ENCODE data around the gene PATE3. TPM values are rescaled to one million over a fixed set of nuclear protein-coding genes. Genes with fewer than 3 reads are reported as not detected.

The PATE3 gene
- total and polyA plus RNA-seq, 2 experiments from 2014 or later = not detected

GRCh38 chr11:125799808-125800207 lies 11.9 kb downstream of the PATE3 start:
- TF ChIP-seq EZH2 (IDR thresholded peaks at IDR 0.05; ENCODE audit: insufficient read depth, poor library complexity, severe bottlenecking) (no peak), EZH2phosphoT487 (IDR thresholded peaks at IDR 0.05; ENCODE audit: insufficient read depth, low read depth) (no peak)
- Histone ChIP-seq H3K27ac (no peak overlapping the region), H3K9me3 (ENCODE audit: low read depth) (peaks cover 10% of the 10 kb centered on the region), H2AFZ (no peak overlapping the region), H3F3A (ENCODE audit: insufficient read depth) (no peaks in the 10 kb centered on the region), H3K9ac (no peak overlapping the region), H3K4me1 (ENCODE audit: insufficient read depth) (no peaks in the 10 kb centered on the region), H3K4me2 (ENCODE audit: unreplicated experiment) (no peak overlapping the region), H4K20me1 (ENCODE audit: insufficient read depth) (no peaks in the 10 kb centered on the region), H3K4me3 (no peak overlapping the region), H3K79me2 (ENCODE audit: insufficient read depth) (no peaks in the 10 kb centered on the region), H3K36me3 (ENCODE audit: low read depth) (no peaks in the 10 kb centered on the region), H3K9me2 (ENCODE audit: insufficient read depth) (no peaks in the 10 kb centered on the region), H3K27me3 (replicated peaks; ENCODE audit: insufficient read depth) (no peaks in the 10 kb centered on the region)
- DNase-seq = no peak
- 2% methylated on average over 2 of the region's 2 CpGs for WGBS, 2 experiments (ENCODE audit: low coverage in 1 of 2, low lambda C conversion rate in 2 of 2, missing lambda C conversion rate in 2 of 2)
- in situ Hi-C loops (cut with MboI) = no loop called here

- H3K4me2 ChIP-seq (ENCODE audit: unreplicated experiment) = no peak overlapping the region
- no peaks in the 10 kb centered on the region for H3F3A ChIP-seq (ENCODE audit: insufficient read depth)
- no peaks in the 10 kb centered on the region for H3K4me1 ChIP-seq (ENCODE audit: insufficient read depth)
- H3K9ac ChIP-seq = no peak overlapping the region
- H4K20me1 ChIP-seq (ENCODE audit: insufficient read depth) = no peaks in the 10 kb centered on the region
- H3K27ac ChIP-seq = no peak overlapping the region
- no peak for DNase-seq
- no peaks in the 10 kb centered on the region for H3K36me3 ChIP-seq (ENCODE audit: low read depth)
- no peaks in the 10 kb centered on the region for H3K79me2 ChIP-seq (ENCODE audit: insufficient read depth)
- no peaks in the 10 kb centered on the region for H3K27me3 ChIP-seq (replicated peaks; ENCODE audit: insufficient read depth)
- H3K9me3 ChIP-seq (ENCODE audit: low read depth) = peaks cover 7% of the 10 kb centered on the region
- H2AFZ ChIP-seq = no peak overlapping the region
- in situ Hi-C loops (cut with MboI) = no loop called here
- TF ChIP-seq EZH2phosphoT487 (IDR thresholded peaks at IDR 0.05; ENCODE audit: insufficient read depth, low read depth) = no peak
- no peak for TF ChIP-seq EZH2 (IDR thresholded peaks at IDR 0.05; ENCODE audit: insufficient read depth, poor library complexity, severe bottlenecking)
- no peaks in the 10 kb centered on the region for H3K9me2 ChIP-seq (ENCODE audit: insufficient read depth)
- no peak overlapping the region for H3K4me3 ChIP-seq
- WGBS, 2 experiments (ENCODE audit: low coverage in 1 of 2, low lambda C conversion rate in 2 of 2, missing lambda C conversion rate in 2 of 2) = 22 to 53% methylated on average over 1 of the region's 1 CpG
These were observed 14.5 kb downstream of the PATE3 start for GRCh38 chr11:125802387-125802786.

GRCh38 chr11:125807909-125808308 lies 20.0 kb downstream of the PATE3 start:
- H3K4me2 ChIP-seq (ENCODE audit: unreplicated experiment) = no peak overlapping the region
- no peaks in the 10 kb centered on the region for H3K9me2 ChIP-seq (ENCODE audit: insufficient read depth)
- no peaks in the 10 kb centered on the region for H3K9me3 ChIP-seq (ENCODE audit: low read depth)
- no peak for TF ChIP-seq EZH2 (IDR thresholded peaks at IDR 0.05; ENCODE audit: insufficient read depth, poor library complexity, severe bottlenecking)
- no peak for TF ChIP-seq EZH2phosphoT487 (IDR thresholded peaks at IDR 0.05; ENCODE audit: insufficient read depth, low read depth)
- H3K9ac ChIP-seq = no peak overlapping the region
- no peaks in the 10 kb centered on the region for H3F3A ChIP-seq (ENCODE audit: insufficient read depth)
- H3K4me3 ChIP-seq = no peak overlapping the region
- DNase-seq = peak; percentile 36
- no peak overlapping the region for H3K27ac ChIP-seq
- no peaks in the 10 kb centered on the region for H3K27me3 ChIP-seq (replicated peaks; ENCODE audit: insufficient read depth)
- no peaks in the 10 kb centered on the region for H3K36me3 ChIP-seq (ENCODE audit: low read depth)
- H2AFZ ChIP-seq = no peak overlapping the region
- WGBS, 2 experiments (ENCODE audit: low coverage in 1 of 2, low lambda C conversion rate in 2 of 2, missing lambda C conversion rate in 2 of 2) = 93 to 100% methylated on average over 1 of the region's 1 CpG
- H3K79me2 ChIP-seq (ENCODE audit: insufficient read depth) = no peaks in the 10 kb centered on the region
- H3K4me1 ChIP-seq (ENCODE audit: insufficient read depth) = no peaks in the 10 kb centered on the region
- H4K20me1 ChIP-seq (ENCODE audit: insufficient read depth) = no peaks in the 10 kb centered on the region
- in situ Hi-C loops (cut with MboI) = no loop called here

- H4K20me1 ChIP-seq (ENCODE audit: insufficient read depth) = no peaks in the 10 kb centered on the region
- H3K9me3 ChIP-seq (ENCODE audit: low read depth) = no peaks in the 10 kb centered on the region
- no peaks in the 10 kb centered on the region for H3K27me3 ChIP-seq (replicated peaks; ENCODE audit: insufficient read depth)
- H3K79me2 ChIP-seq (ENCODE audit: insufficient read depth) = no peaks in the 10 kb centered on the region
- H3K9ac ChIP-seq = no peak within 1 kb of the TSS
- H3K27ac ChIP-seq = no peak within 1 kb of the TSS
- TF ChIP-seq EZH2phosphoT487 (IDR thresholded peaks at IDR 0.05; ENCODE audit: insufficient read depth, low read depth) (no peak), EZH2 (IDR thresholded peaks at IDR 0.05; ENCODE audit: insufficient read depth, poor library complexity, severe bottlenecking) (no peak)
- no peaks in the 10 kb centered on the region for H3K36me3 ChIP-seq (ENCODE audit: low read depth)
- in situ Hi-C loops (cut with MboI) = no loop called here
- WGBS, 2 experiments (ENCODE audit: low coverage in 1 of 2, low lambda C conversion rate in 2 of 2, missing lambda C conversion rate in 2 of 2) = 7% methylated on average over 3 of the region's 3 CpGs
- no peak for DNase-seq
- no peak within 1 kb of the TSS for H2AFZ ChIP-seq
- H3K4me3 ChIP-seq = no peak within 1 kb of the TSS
- H3K9me2 ChIP-seq (ENCODE audit: insufficient read depth) = no peaks in the 10 kb centered on the region
- H3F3A ChIP-seq (ENCODE audit: insufficient read depth) = no peaks in the 10 kb centered on the region
- H3K4me1 ChIP-seq (ENCODE audit: insufficient read depth) = no peaks in the 10 kb centered on the region
- H3K4me2 ChIP-seq (ENCODE audit: unreplicated experiment) = no peak within 1 kb of the TSS
These were observed 45.1 kb downstream of the PATE3 start, which contains the start of gene PATE4 for GRCh38 chr11:125833016-125833415. Gene PATE4 (plus strand): TSS chr11:125833316. CDS start chr11:125833360, 44 bp downstream.

- no peak overlapping the region for H3K9ac ChIP-seq
- H3K4me3 ChIP-seq = no peak overlapping the region
- H3K4me1 ChIP-seq (ENCODE audit: insufficient read depth) = no peaks in the 10 kb centered on the region
- no peaks in the 10 kb centered on the region for H3F3A ChIP-seq (ENCODE audit: insufficient read depth)
- no peak overlapping the region for H3K27ac ChIP-seq
- H2AFZ ChIP-seq = no peak overlapping the region
- no peaks in the 10 kb centered on the region for H3K36me3 ChIP-seq (ENCODE audit: low read depth)
- H3K9me3 ChIP-seq (ENCODE audit: low read depth) = no peaks in the 10 kb centered on the region
- WGBS, 2 experiments (ENCODE audit: low coverage in 1 of 2, low lambda C conversion rate in 2 of 2, missing lambda C conversion rate in 2 of 2) = 49 to 51% methylated on average over 6 of the region's 6 CpGs
- H3K9me2 ChIP-seq (ENCODE audit: insufficient read depth) = no peaks in the 10 kb centered on the region
- no peaks in the 10 kb centered on the region for H4K20me1 ChIP-seq (ENCODE audit: insufficient read depth)
- H3K79me2 ChIP-seq (ENCODE audit: insufficient read depth) = no peaks in the 10 kb centered on the region
- no peak for TF ChIP-seq EZH2phosphoT487 (IDR thresholded peaks at IDR 0.05; ENCODE audit: insufficient read depth, low read depth)
- no peak for TF ChIP-seq EZH2 (IDR thresholded peaks at IDR 0.05; ENCODE audit: insufficient read depth, poor library complexity, severe bottlenecking)
- in situ Hi-C loops (cut with MboI) = no loop called here
- no peak for DNase-seq
- no peaks in the 10 kb centered on the region for H3K27me3 ChIP-seq (replicated peaks; ENCODE audit: insufficient read depth)
- no peak overlapping the region for H3K4me2 ChIP-seq (ENCODE audit: unreplicated experiment)
These were observed 47.8 kb downstream of the PATE3 start for GRCh38 chr11:125835748-125836147.

Other genes with a start within 250 kb of the PATE3 start
- gene EI24, start 218.7 kb upstream of the PATE3 start, total RNA-seq (2014; rRNA removed; shearing (Covaris generic)) = 124 and 145 TPM in 2 replicates
- 139 and 140 TPM in 2 replicates for gene EI24, start 218.7 kb upstream of the PATE3 start, polyA plus RNA-seq (2016; fragmentation: Nextera tagmentation; extraction: Ambion mirVana)
- gene STT3A, start 195.3 kb upstream of the PATE3 start, total RNA-seq (2014; rRNA removed; shearing (Covaris generic)) = 289 and 309 TPM in 2 replicates
- 245 and 258 TPM in 2 replicates for gene STT3A, start 195.3 kb upstream of the PATE3 start, polyA plus RNA-seq (2016; fragmentation: Nextera tagmentation; extraction: Ambion mirVana)
- 16.8 and 23.4 TPM in 2 replicates for gene CHEK1, start 163.0 kb upstream of the PATE3 start, total RNA-seq (2014; rRNA removed; shearing (Covaris generic))
- gene CHEK1, start 163.0 kb upstream of the PATE3 start, polyA plus RNA-seq (2016; fragmentation: Nextera tagmentation; extraction: Ambion mirVana) = 15.1 and 16.8 TPM in 2 replicates
- not detected in 2 replicates for gene ACRV1, start 107.3 kb upstream of the PATE3 start, total RNA-seq (2014; rRNA removed; shearing (Covaris generic))
- 0.10 and 0.22 TPM in 2 replicates for gene ACRV1, start 107.3 kb upstream of the PATE3 start, polyA plus RNA-seq (2016; fragmentation: Nextera tagmentation; extraction: Ambion mirVana)
- not detected in 2 replicates for gene PATE1, start 41.8 kb upstream of the PATE3 start, total RNA-seq (2014; rRNA removed; shearing (Covaris generic))
- gene PATE1, start 41.8 kb upstream of the PATE3 start, polyA plus RNA-seq (2016; fragmentation: Nextera tagmentation; extraction: Ambion mirVana) = not detected in 2 replicates
- gene PATE2, start 9.3 kb upstream of the PATE3 start, total RNA-seq (2014; rRNA removed; shearing (Covaris generic)) = not detected in 2 replicates
- gene PATE2, start 9.3 kb upstream of the PATE3 start, polyA plus RNA-seq (2016; fragmentation: Nextera tagmentation; extraction: Ambion mirVana) = not detected in 2 replicates
- gene PATE4, start 45.2 kb downstream of the PATE3 start, total RNA-seq (2014; rRNA removed; shearing (Covaris generic)) = not detected in 2 replicates
- not detected in 2 replicates for gene PATE4, start 45.2 kb downstream of the PATE3 start, polyA plus RNA-seq (2016; fragmentation: Nextera tagmentation; extraction: Ambion mirVana)
- gene HYLS1, start 99.5 kb downstream of the PATE3 start, total RNA-seq (2014; rRNA removed; shearing (Covaris generic)) = 4.6 and 6.2 TPM in 2 replicates
- gene HYLS1, start 99.5 kb downstream of the PATE3 start, polyA plus RNA-seq (2016; fragmentation: Nextera tagmentation; extraction: Ambion mirVana) = 11.7 and 13.0 TPM in 2 replicates
- 8.3 and 11.8 TPM in 2 replicates for gene PUS3, start 115.1 kb downstream of the PATE3 start, total RNA-seq (2014; rRNA removed; shearing (Covaris generic))
- 8.4 and 10.7 TPM in 2 replicates for gene PUS3, start 115.1 kb downstream of the PATE3 start, polyA plus RNA-seq (2016; fragmentation: Nextera tagmentation; extraction: Ambion mirVana)
- gene DDX25, start 116.4 kb downstream of the PATE3 start, total RNA-seq (2014; rRNA removed; shearing (Covaris generic)) = not detected in 2 replicates
- gene DDX25, start 116.4 kb downstream of the PATE3 start, polyA plus RNA-seq (2016; fragmentation: Nextera tagmentation; extraction: Ambion mirVana) = not detected in 2 replicates
- not detected in 2 replicates for gene VSIG10L2, start 157.9 kb downstream of the PATE3 start, total RNA-seq (2014; rRNA removed; shearing (Covaris generic))
- gene VSIG10L2, start 157.9 kb downstream of the PATE3 start, polyA plus RNA-seq (2016; fragmentation: Nextera tagmentation; extraction: Ambion mirVana) = not detected in 2 replicates